K562 (cell line): ENCODE results near the gene DENND1A. TPM values are rescaled to one million over a fixed set of nuclear protein-coding genes. Genes with fewer than 3 reads are reported as not detected.

Experiments
- EHMT2 ChIP-seq: fragments of 450-650 bp; IDR thresholded peaks from 2 replicates; pipeline ENCODE4 v1.6.1; 2018; ENCODE audit warnings: antibody characterized with exemption
- HIVEP1 ChIP-seq: fragments of 250-450 bp; sonication (Bioruptor Pico); IDR thresholded peaks from 2 replicates; pipeline ENCODE4 v1.4.0; 2020; ENCODE audit warnings: mild to moderate bottlenecking
- NUFIP1 ChIP-seq: fragments of 450-650 bp; IDR thresholded peaks from 2 replicates; pipeline ENCODE4 v1.6.1; 2018; ENCODE audit not compliant: partially characterized antibody
- POU5F1 ChIP-seq: fragments of 150-350 bp; IDR thresholded peaks from 2 replicates; pipeline ENCODE4 v1.6.1; 2014; ENCODE audit warnings: borderline replicate concordance, low read length, low read depth, mild to moderate bottlenecking; ENCODE audit not compliant: partially characterized antibody
- SMAD1 ChIP-seq: fragments of 150-350 bp; IDR thresholded peaks from 2 replicates; pipeline ENCODE4 v1.6.1; 2014; ENCODE audit warnings: low read length, low read depth; ENCODE audit not compliant: partially characterized antibody
- XRCC3 ChIP-seq: fragments of 450-650 bp; IDR thresholded peaks from 2 replicates; pipeline ENCODE4 v1.6.1; 2017; ENCODE audit warnings: mild to moderate bottlenecking, moderate library complexity
- polyA plus RNA-seq, 8 experiments: library from polyadenylated mRNA; depleted of rRNA in 4 of 8; stranded (reverse) in 5 of 8; unstranded in 3 of 8; fragments of >200 nt; fragmentation: Nextera tagmentation in 2 of 8; fragmentation: Illumina TruSeq in 1 of 8; extraction: Ambion mirVana in 2 of 8; extraction: Trizol in 1 of 8; gene quantifications; 2 replicates each; pipeline versions ENCODE4 v1.2.1 to v1.2.3, GENCODE V29; 2011 to 2014; ENCODE audit warnings: inconsistent platforms in 1 of 8, missing spikeins in 1 of 8
- total RNA-seq, 7 experiments: library from RNA; depleted of rRNA in 6 of 7; stranded (reverse); fragments of >200 nt in 6 of 7; fragmentation: Illumina TruSeq in 2 of 7; extraction: Trizol in 2 of 7; gene quantifications; 2 replicates each; pipeline versions ENCODE4 v1.2.1 to v1.2.3, GENCODE V29; 2011 to 2021; ENCODE audit warnings: low replicate concordance in 1 of 7
- TF ChIP-seq, protein P1 (sequence below): fragments of 450-650 bp; IDR thresholded peaks from 2 replicates; pipeline ENCODE4 v1.6.1; 2016; ENCODE audit warnings: mild to moderate bottlenecking, moderate library complexity
- TF ChIP-seq, protein P2 (sequence below): sonication (generic); formaldehyde crosslinking; IDR thresholded peaks from 2 replicates; pipeline ENCODE4 v1.8.0; 2023; ENCODE audit warnings: missing genetic modification reagents, mild to moderate bottlenecking, borderline replicate concordance

Gene DENND1A
- total and polyA plus RNA-seq, 9 of the 15 experiments (the other 6 are each of a cell fraction or from before 2014, with no cell fraction given): 7.6 to 29.5 (median 15.7) TPM

DNA sequence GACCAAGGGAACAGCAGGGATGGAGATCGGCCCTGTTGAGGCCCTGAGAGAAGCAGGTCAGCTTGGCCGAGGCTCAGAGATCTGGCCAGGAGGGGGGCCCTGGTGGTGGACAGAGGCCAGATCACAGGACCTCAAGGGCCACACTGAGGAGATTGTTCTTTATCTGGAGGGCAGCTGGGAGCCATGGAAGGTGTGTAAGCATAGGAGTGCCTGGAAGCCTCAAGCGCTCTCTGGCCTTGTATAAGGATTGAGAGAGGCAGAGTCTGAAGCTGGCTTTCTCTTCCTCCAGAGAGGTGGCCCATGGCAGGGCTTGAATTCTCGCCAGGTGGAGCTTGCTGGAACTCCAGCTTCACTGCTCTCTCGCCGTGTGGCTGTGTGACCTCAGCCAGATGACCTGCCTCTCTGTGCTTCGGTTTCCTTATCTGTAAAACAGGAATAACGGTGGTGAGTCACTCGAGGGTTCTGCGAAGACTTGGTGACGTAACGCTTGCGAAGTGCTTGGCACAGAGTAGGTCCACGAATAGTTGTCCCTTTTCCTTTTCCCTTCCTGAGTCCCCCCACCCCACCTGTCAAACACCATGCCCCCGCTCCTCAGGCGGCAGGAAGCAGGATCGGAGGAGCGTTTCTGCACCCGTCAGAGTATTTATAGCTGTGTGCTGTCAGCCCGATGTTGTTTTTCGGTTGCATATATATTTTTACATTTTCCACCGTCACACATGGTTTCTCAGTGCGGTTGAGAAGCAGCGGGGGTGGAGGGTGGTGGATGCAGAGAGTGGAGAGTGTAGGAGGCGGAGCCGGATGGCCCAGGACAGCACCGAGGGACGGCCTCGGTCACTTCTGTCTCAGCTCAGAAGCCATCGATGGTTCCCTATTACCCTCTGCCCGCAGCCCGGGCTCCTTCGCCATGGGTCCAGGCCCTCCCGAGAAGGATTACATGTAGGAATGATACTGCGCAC is 590.9 kb downstream of the DENND1A start (continued):
- TF ChIP-seq, protein P1, sequence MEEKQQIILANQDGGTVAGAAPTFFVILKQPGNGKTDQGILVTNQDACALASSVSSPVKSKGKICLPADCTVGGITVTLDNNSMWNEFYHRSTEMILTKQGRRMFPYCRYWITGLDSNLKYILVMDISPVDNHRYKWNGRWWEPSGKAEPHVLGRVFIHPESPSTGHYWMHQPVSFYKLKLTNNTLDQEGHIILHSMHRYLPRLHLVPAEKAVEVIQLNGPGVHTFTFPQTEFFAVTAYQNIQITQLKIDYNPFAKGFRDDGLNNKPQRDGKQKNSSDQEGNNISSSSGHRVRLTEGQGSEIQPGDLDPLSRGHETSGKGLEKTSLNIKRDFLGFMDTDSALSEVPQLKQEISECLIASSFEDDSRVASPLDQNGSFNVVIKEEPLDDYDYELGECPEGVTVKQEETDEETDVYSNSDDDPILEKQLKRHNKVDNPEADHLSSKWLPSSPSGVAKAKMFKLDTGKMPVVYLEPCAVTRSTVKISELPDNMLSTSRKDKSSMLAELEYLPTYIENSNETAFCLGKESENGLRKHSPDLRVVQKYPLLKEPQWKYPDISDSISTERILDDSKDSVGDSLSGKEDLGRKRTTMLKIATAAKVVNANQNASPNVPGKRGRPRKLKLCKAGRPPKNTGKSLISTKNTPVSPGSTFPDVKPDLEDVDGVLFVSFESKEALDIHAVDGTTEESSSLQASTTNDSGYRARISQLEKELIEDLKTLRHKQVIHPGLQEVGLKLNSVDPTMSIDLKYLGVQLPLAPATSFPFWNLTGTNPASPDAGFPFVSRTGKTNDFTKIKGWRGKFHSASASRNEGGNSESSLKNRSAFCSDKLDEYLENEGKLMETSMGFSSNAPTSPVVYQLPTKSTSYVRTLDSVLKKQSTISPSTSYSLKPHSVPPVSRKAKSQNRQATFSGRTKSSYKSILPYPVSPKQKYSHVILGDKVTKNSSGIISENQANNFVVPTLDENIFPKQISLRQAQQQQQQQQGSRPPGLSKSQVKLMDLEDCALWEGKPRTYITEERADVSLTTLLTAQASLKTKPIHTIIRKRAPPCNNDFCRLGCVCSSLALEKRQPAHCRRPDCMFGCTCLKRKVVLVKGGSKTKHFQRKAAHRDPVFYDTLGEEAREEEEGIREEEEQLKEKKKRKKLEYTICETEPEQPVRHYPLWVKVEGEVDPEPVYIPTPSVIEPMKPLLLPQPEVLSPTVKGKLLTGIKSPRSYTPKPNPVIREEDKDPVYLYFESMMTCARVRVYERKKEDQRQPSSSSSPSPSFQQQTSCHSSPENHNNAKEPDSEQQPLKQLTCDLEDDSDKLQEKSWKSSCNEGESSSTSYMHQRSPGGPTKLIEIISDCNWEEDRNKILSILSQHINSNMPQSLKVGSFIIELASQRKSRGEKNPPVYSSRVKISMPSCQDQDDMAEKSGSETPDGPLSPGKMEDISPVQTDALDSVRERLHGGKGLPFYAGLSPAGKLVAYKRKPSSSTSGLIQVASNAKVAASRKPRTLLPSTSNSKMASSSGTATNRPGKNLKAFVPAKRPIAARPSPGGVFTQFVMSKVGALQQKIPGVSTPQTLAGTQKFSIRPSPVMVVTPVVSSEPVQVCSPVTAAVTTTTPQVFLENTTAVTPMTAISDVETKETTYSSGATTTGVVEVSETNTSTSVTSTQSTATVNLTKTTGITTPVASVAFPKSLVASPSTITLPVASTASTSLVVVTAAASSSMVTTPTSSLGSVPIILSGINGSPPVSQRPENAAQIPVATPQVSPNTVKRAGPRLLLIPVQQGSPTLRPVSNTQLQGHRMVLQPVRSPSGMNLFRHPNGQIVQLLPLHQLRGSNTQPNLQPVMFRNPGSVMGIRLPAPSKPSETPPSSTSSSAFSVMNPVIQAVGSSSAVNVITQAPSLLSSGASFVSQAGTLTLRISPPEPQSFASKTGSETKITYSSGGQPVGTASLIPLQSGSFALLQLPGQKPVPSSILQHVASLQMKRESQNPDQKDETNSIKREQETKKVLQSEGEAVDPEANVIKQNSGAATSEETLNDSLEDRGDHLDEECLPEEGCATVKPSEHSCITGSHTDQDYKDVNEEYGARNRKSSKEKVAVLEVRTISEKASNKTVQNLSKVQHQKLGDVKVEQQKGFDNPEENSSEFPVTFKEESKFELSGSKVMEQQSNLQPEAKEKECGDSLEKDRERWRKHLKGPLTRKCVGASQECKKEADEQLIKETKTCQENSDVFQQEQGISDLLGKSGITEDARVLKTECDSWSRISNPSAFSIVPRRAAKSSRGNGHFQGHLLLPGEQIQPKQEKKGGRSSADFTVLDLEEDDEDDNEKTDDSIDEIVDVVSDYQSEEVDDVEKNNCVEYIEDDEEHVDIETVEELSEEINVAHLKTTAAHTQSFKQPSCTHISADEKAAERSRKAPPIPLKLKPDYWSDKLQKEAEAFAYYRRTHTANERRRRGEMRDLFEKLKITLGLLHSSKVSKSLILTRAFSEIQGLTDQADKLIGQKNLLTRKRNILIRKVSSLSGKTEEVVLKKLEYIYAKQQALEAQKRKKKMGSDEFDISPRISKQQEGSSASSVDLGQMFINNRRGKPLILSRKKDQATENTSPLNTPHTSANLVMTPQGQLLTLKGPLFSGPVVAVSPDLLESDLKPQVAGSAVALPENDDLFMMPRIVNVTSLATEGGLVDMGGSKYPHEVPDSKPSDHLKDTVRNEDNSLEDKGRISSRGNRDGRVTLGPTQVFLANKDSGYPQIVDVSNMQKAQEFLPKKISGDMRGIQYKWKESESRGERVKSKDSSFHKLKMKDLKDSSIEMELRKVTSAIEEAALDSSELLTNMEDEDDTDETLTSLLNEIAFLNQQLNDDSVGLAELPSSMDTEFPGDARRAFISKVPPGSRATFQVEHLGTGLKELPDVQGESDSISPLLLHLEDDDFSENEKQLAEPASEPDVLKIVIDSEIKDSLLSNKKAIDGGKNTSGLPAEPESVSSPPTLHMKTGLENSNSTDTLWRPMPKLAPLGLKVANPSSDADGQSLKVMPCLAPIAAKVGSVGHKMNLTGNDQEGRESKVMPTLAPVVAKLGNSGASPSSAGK: no peak; the same call in 1 of the 2 replicates
- TF ChIP-seq HIVEP1: no peak
- TF ChIP-seq EHMT2: no peak
- no peak for TF ChIP-seq XRCC3
- no peak for TF ChIP-seq SMAD1
- TF ChIP-seq POU5F1: no peak
- TF ChIP-seq, protein P2, sequence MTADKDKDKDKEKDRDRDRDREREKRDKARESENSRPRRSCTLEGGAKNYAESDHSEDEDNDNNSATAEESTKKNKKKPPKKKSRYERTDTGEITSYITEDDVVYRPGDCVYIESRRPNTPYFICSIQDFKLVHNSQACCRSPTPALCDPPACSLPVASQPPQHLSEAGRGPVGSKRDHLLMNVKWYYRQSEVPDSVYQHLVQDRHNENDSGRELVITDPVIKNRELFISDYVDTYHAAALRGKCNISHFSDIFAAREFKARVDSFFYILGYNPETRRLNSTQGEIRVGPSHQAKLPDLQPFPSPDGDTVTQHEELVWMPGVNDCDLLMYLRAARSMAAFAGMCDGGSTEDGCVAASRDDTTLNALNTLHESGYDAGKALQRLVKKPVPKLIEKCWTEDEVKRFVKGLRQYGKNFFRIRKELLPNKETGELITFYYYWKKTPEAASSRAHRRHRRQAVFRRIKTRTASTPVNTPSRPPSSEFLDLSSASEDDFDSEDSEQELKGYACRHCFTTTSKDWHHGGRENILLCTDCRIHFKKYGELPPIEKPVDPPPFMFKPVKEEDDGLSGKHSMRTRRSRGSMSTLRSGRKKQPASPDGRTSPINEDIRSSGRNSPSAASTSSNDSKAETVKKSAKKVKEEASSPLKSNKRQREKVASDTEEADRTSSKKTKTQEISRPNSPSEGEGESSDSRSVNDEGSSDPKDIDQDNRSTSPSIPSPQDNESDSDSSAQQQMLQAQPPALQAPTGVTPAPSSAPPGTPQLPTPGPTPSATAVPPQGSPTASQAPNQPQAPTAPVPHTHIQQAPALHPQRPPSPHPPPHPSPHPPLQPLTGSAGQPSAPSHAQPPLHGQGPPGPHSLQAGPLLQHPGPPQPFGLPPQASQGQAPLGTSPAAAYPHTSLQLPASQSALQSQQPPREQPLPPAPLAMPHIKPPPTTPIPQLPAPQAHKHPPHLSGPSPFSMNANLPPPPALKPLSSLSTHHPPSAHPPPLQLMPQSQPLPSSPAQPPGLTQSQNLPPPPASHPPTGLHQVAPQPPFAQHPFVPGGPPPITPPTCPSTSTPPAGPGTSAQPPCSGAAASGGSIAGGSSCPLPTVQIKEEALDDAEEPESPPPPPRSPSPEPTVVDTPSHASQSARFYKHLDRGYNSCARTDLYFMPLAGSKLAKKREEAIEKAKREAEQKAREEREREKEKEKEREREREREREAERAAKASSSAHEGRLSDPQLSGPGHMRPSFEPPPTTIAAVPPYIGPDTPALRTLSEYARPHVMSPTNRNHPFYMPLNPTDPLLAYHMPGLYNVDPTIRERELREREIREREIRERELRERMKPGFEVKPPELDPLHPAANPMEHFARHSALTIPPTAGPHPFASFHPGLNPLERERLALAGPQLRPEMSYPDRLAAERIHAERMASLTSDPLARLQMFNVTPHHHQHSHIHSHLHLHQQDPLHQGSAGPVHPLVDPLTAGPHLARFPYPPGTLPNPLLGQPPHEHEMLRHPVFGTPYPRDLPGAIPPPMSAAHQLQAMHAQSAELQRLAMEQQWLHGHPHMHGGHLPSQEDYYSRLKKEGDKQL (CRISPR knock-in tag): no peak
- TF ChIP-seq NUFIP1: no peak
